Measurements from ENCODE around the gene PCNA. TPM values are rescaled to one million over a fixed set of nuclear protein-coding genes. Genes with fewer than 3 reads are reported as not detected.

PCNA gene
- total RNA-seq, 2 donors from 2014 or later, result 168 to 169 TPM

- TF ChIP-seq, protein P1, sequence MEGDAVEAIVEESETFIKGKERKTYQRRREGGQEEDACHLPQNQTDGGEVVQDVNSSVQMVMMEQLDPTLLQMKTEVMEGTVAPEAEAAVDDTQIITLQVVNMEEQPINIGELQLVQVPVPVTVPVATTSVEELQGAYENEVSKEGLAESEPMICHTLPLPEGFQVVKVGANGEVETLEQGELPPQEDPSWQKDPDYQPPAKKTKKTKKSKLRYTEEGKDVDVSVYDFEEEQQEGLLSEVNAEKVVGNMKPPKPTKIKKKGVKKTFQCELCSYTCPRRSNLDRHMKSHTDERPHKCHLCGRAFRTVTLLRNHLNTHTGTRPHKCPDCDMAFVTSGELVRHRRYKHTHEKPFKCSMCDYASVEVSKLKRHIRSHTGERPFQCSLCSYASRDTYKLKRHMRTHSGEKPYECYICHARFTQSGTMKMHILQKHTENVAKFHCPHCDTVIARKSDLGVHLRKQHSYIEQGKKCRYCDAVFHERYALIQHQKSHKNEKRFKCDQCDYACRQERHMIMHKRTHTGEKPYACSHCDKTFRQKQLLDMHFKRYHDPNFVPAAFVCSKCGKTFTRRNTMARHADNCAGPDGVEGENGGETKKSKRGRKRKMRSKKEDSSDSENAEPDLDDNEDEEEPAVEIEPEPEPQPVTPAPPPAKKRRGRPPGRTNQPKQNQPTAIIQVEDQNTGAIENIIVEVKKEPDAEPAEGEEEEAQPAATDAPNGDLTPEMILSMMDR (conservative IDR thresholded peaks at IDR 0.05), result no peak
- no peak overlapping the region for H3K27ac Mint-ChIP-seq
- no peak overlapping the region for H3K9ac ChIP-seq (ENCODE audit: extremely low read depth, low read length, poor library complexity, severe bottlenecking)
Measured at GRCh38 chr20:5143851-5144250, 24.1 kb upstream of the PCNA start.

GRCh38 chr20:5141615-5142014, 21.9 kb upstream of the PCNA start:
- Histone ChIP-seq H3K4me1 (ENCODE audit: control insufficient read depth, insufficient read depth, low read length) (peaks cover 3% of the 10 kb centered on the region), H3K27ac (ENCODE audit: low read depth, low read length) (no peak overlapping the region), H3K27me3 (ENCODE audit: control insufficient read depth, insufficient read depth, low read length, poor library complexity, severe bottlenecking) (no peaks in the 10 kb centered on the region), H3K4me3 (ENCODE audit: low read length) (no peak overlapping the region), H3K9ac (ENCODE audit: extremely low read depth, low read length, poor library complexity, severe bottlenecking) (no peak overlapping the region), H3K9me3 (ENCODE audit: control insufficient read depth, low read length) (no peaks in the 10 kb centered on the region), H3K36me3 (ENCODE audit: control insufficient read depth, insufficient read depth, low read length) (peaks cover 17% of the 10 kb centered on the region)
- H3K9me3 Mint-ChIP-seq, result no peaks in the 10 kb centered on the region
- peaks cover 8% of the 10 kb centered on the region for H3K4me1 Mint-ChIP-seq
- no peaks in the 10 kb centered on the region for H3K27me3 Mint-ChIP-seq (ENCODE audit: insufficient read depth)
- no peak for DNase-seq
- peaks cover 3% of the 10 kb centered on the region for H3K36me3 Mint-ChIP-seq (ENCODE audit: low read depth)
- TF ChIP-seq, protein P1 (conservative IDR thresholded peaks at IDR 0.05), result no peak
- 92% methylated on average over 1 of the region's 2 CpGs; no CpG with 5 or more reads in 1 of the 2 experiments for WGBS, 2 experiments (ENCODE audit: insufficient coverage in 1 of 2, insufficient read length in 1 of 2)
- no peak overlapping the region for H3K27ac Mint-ChIP-seq
- no peak overlapping the region for H3K4me3 Mint-ChIP-seq

More at GRCh38 chr20:5143851-5144250, 24.1 kb upstream of the PCNA start:
- H3K27me3 Mint-ChIP-seq (ENCODE audit: insufficient read depth), result no peaks in the 10 kb centered on the region
- peaks cover 4% of the 10 kb centered on the region for H3K4me1 Mint-ChIP-seq
- no peaks in the 10 kb centered on the region for H3K9me3 Mint-ChIP-seq
- H3K4me3 ChIP-seq (ENCODE audit: low read length), result no peak overlapping the region
- no peak overlapping the region for H3K27ac ChIP-seq (ENCODE audit: low read depth, low read length)
- no peak overlapping the region for H3K4me3 Mint-ChIP-seq
- no peak for DNase-seq
- no peaks in the 10 kb centered on the region for H3K4me1 ChIP-seq (ENCODE audit: control insufficient read depth, insufficient read depth, low read length)
- H3K9me3 ChIP-seq (ENCODE audit: control insufficient read depth, low read length), result no peaks in the 10 kb centered on the region
- WGBS, 2 experiments (ENCODE audit: insufficient coverage in 1 of 2, insufficient read length in 1 of 2), result 90 to 94% methylated on average over 2 to 5 of the region's 5 CpGs
- peaks cover 20% of the 10 kb centered on the region for H3K36me3 ChIP-seq (ENCODE audit: control insufficient read depth, insufficient read depth, low read length)
- no peaks in the 10 kb centered on the region for H3K27me3 ChIP-seq (ENCODE audit: control insufficient read depth, insufficient read depth, low read length, poor library complexity, severe bottlenecking)
- H3K36me3 Mint-ChIP-seq (ENCODE audit: low read depth), result no peaks in the 10 kb centered on the region

DNA sequence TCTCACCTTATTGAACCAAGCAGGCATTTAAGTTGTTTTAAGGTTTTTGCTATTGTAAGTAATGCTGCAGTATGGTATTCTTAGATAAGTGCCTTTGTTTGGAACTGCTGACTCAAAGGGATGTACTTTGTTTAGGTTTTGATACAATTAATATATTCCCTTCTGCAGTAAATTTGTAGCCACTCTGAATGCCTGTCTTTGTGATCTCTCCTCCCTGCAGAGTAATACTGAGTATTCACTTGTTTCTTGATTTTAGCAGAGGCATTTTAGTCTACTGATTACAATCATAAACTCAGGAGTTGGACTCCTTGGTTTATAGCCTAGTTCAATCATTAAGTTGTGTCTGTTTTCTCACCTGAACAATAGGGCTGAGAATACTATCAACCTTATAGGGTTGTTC, 20.4 kb upstream of the PCNA start:
- Histone ChIP-seq H3K4me1 (ENCODE audit: control insufficient read depth, insufficient read depth, low read length) (peaks cover 12% of the 10 kb centered on the region), H3K4me3 (ENCODE audit: low read length) (no peak overlapping the region), H3K27ac (ENCODE audit: low read depth, low read length) (no peak overlapping the region), H3K27me3 (ENCODE audit: control insufficient read depth, insufficient read depth, low read length, poor library complexity, severe bottlenecking) (no peaks in the 10 kb centered on the region), H3K36me3 (ENCODE audit: control insufficient read depth, insufficient read depth, low read length) (peaks cover 15% of the 10 kb centered on the region), H3K9ac (ENCODE audit: extremely low read depth, low read length, poor library complexity, severe bottlenecking) (no peak overlapping the region), H3K9me3 (ENCODE audit: control insufficient read depth, low read length) (no peaks in the 10 kb centered on the region)
- Mint-ChIP-seq H3K4me1 (peaks cover 21% of the 10 kb centered on the region), H3K36me3 (ENCODE audit: low read depth) (peaks cover 3% of the 10 kb centered on the region), H3K27me3 (ENCODE audit: insufficient read depth) (no peaks in the 10 kb centered on the region), H3K4me3 (no peak overlapping the region), H3K27ac (no peak overlapping the region), H3K9me3 (no peaks in the 10 kb centered on the region)
- DNase-seq, result no peak
- TF ChIP-seq, protein P1 (conservative IDR thresholded peaks at IDR 0.05), result no peak
